Left lung (tissue), 10 donors: ENCODE measurements around the gene SLC12A1. TPM values are rescaled to one million over a fixed set of nuclear protein-coding genes. Genes with fewer than 3 reads are reported as not detected.

Experiments
- ATAC-seq: fragments of 200-7000 bp; cut with Tn5 transposase; one replicate; pipeline ENCODE4 v1.9.1; 2020; ENCODE audit warnings: moderate library complexity
- DNase-seq, 4 donors: peaks; one replicate each; pipeline ENCODE4 v3.0.0-alpha.2; 2013 to 2020
- H3K27ac ChIP-seq, 2 donors: fragments of 200-600 bp; sonication (generic) in 1 of 2; one replicate each; pipeline versions ENCODE4 v1.5.0 to v1.8.0; 2020 to 2021
- H3K27me3 ChIP-seq, 2 donors: fragments of 200-600 bp; sonication (generic) in 1 of 2; one replicate each; pipeline versions ENCODE4 v1.5.0 to v1.8.0; 2020 to 2021
- H3K36me3 ChIP-seq, 2 donors: fragments of 200-600 bp; sonication (generic) in 1 of 2; one replicate each; pipeline versions ENCODE4 v1.5.0 to v1.8.0; 2020 to 2021
- H3K4me1 ChIP-seq, 2 donors: fragments of 200-600 bp; one replicate each; pipeline ENCODE4 v1.8.0; 2021
- H3K4me3 ChIP-seq, 2 donors: fragments of 200-600 bp; sonication (generic) in 1 of 2; one replicate each; pipeline versions ENCODE4 v1.5.0 to v1.8.0; 2020 to 2021; ENCODE audit warnings: mild to moderate bottlenecking in 1 of 2
- H3K9me3 ChIP-seq, 2 donors: fragments of 200-600 bp; sonication (generic) in 1 of 2; one replicate each; pipeline versions ENCODE4 v1.5.0 to v1.8.0; 2020 to 2021
- intact Hi-C, 2 donors: fragments of 100-400 bp; cut with DNase I; formaldehyde crosslinking; loops; one replicate each; pipeline versions ENCODE4 v1.11.2 to v1.14.2; 2022
- polyA plus RNA-seq, 6 donors: library from polyadenylated mRNA; unstranded; fragments of 120-200 nt; gene quantifications; one replicate each; pipeline ENCODE4 v1.2.1, GENCODE V29; 2013; ENCODE audit not compliant: insufficient read length in 6 of 6
- total RNA-seq, 2 donors: library from RNA; stranded (reverse); fragmentation: NEBNext Ultra II Directional; extraction: Animal tissue kit (Norgen Biotek cat#: 25700); gene quantifications; one replicate each; pipeline ENCODE4 v1.2.1, GENCODE V29; 2021
- TF ChIP-seq, protein P1 (sequence below), 2 donors: fragments of 200-600 bp; sonication (generic) in 1 of 2; IDR thresholded peaks; one replicate each; pipeline versions ENCODE4 v1.5.0 to v1.8.0; 2021; ENCODE audit warnings: antibody characterized with exemption in 2 of 2
- donor health status: DM: no; HTN: yes; CAD: no.
- donor health status: DM: no; HTN: no; CAD: no.

SLC12A1 gene
- total and polyA plus RNA-seq, 8 donors: 0.26 to 3.6 (median 0.83) TPM; not detected in 2

DNA sequence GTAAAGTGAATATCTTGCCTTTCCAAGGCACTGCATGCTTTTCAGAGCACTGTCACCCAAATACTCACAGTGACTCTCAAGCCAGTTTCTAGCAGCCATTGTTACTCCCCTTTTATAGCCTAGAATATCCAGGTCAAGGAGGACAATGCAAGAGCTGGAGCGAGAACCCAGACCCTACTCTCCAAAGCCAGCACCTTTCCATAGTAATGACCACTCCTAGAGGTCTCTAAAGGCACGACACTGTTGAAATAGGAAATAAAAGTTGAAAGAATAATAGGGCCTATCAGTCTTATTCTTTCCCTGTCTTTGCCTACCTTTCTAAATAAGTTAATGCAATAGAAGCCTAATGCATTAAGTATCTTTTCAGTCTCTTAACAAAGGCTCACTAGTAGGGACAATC, 91.6 kb downstream of the SLC12A1 start:
- TF ChIP-seq, protein P1, sequence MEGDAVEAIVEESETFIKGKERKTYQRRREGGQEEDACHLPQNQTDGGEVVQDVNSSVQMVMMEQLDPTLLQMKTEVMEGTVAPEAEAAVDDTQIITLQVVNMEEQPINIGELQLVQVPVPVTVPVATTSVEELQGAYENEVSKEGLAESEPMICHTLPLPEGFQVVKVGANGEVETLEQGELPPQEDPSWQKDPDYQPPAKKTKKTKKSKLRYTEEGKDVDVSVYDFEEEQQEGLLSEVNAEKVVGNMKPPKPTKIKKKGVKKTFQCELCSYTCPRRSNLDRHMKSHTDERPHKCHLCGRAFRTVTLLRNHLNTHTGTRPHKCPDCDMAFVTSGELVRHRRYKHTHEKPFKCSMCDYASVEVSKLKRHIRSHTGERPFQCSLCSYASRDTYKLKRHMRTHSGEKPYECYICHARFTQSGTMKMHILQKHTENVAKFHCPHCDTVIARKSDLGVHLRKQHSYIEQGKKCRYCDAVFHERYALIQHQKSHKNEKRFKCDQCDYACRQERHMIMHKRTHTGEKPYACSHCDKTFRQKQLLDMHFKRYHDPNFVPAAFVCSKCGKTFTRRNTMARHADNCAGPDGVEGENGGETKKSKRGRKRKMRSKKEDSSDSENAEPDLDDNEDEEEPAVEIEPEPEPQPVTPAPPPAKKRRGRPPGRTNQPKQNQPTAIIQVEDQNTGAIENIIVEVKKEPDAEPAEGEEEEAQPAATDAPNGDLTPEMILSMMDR (IDR thresholded peaks at IDR 0.05): no peak
- intact Hi-C loops: no loop called here
- Histone ChIP-seq H3K9me3 (no peaks in the 10 kb centered on the region), H3K4me1 (no peaks in the 10 kb centered on the region), H3K27me3 (no peaks in the 10 kb centered on the region), H3K36me3 (no peaks in the 10 kb centered on the region), H3K27ac (no peak overlapping the region), H3K4me3 (no peak overlapping the region)
- ATAC-seq (no peak), DNase-seq (no peak)

DNA sequence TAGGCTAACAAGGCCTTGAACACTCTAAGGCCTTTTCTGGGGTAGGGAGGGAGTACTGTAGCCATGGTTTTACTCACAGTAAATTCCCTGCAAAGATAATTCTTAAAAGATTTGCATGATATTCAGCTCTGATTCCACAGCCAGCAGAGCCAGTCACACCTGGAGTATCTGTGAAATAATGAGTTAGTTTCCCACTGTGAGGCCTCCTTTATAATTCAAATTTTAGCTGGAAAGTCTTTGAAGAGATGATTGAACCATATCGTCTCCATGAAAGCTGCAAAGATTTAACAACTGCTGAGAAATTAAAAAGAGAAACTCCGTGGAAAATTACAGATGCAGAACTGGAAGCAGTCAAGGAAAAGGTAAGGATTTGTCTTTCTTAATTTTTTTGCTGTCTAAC, 92.8 kb downstream of the SLC12A1 start:
- Histone ChIP-seq H3K4me1 (no peaks in the 10 kb centered on the region), H3K36me3 (no peaks in the 10 kb centered on the region), H3K4me3 (no peak overlapping the region), H3K27ac (no peak overlapping the region), H3K27me3 (no peaks in the 10 kb centered on the region), H3K9me3 (no peaks in the 10 kb centered on the region)
- no peak for DNase-seq
- TF ChIP-seq, protein P1 (IDR thresholded peaks at IDR 0.05): no peak
- intact Hi-C loops: no loop called here
- ATAC-seq: no peak

GRCh38 chr15:48300038-48300437, 93.9 kb downstream of the SLC12A1 start:
- TF ChIP-seq, protein P1 (IDR thresholded peaks at IDR 0.05): no peak
- H3K4me3 ChIP-seq: no peak overlapping the region
- DNase-seq (no peak), ATAC-seq (no peak)
- H3K4me1 ChIP-seq: no peaks in the 10 kb centered on the region
- H3K9me3 ChIP-seq: no peaks in the 10 kb centered on the region
- intact Hi-C loops: no loop called here
- no peaks in the 10 kb centered on the region for H3K36me3 ChIP-seq
- H3K27ac ChIP-seq: no peak overlapping the region
- no peaks in the 10 kb centered on the region for H3K27me3 ChIP-seq

- DNase-seq (no peak), ATAC-seq (no peak)
- no peak overlapping the region for H3K4me3 ChIP-seq
- intact Hi-C loops: no loop called here
- H3K9me3 ChIP-seq: no peaks in the 10 kb centered on the region
- TF ChIP-seq, protein P1 (IDR thresholded peaks at IDR 0.05): no peak
- no peak overlapping the region for H3K27ac ChIP-seq
- no peaks in the 10 kb centered on the region for H3K27me3 ChIP-seq
- H3K4me1 ChIP-seq: no peaks in the 10 kb centered on the region
- H3K36me3 ChIP-seq: no peaks in the 10 kb centered on the region
Observed at GRCh38 chr15:48304398-48304797, 98.3 kb downstream of the SLC12A1 start.

- intact Hi-C loops: no loop called here
- no peak for DNase-seq
- no peak for ATAC-seq
- H3K4me3 ChIP-seq: no peak overlapping the region
- H3K4me1 ChIP-seq: no peaks in the 10 kb centered on the region
- TF ChIP-seq, protein P1 (IDR thresholded peaks at IDR 0.05): no peak
- H3K27ac ChIP-seq: no peak overlapping the region
- no peaks in the 10 kb centered on the region for H3K36me3 ChIP-seq
- H3K27me3 ChIP-seq: no peaks in the 10 kb centered on the region
- no peaks in the 10 kb centered on the region for H3K9me3 ChIP-seq
Observed at GRCh38 chr15:48306639-48307038, 100.5 kb downstream of the SLC12A1 start.
